ENCODE measurements around the gene FAM163B. TPM values are rescaled to one million over a fixed set of nuclear protein-coding genes. Genes with fewer than 3 reads are reported as not detected.

The FAM163B gene
- total RNA-seq, 4 donors from 2014 or later = 0.64 TPM; not detected in 3

- no peak overlapping the region for H3K4me3 ChIP-seq
- 79 to 80% methylated on average over 10 to 25 of the region's 25 CpGs for WGBS, 2 donors (ENCODE audit: low coverage in 1 of 2)
- in situ Hi-C loops (cut with MboI; ENCODE audit: low pct_ligation_motif_present in 1 of 4, low pct_unique_long_range_greater_than_20kb in 1 of 4, low sequenced_read_pairs in 3 of 4) = loop anchor here in 1 of 4 donors (25.0 kb wide), 1 partner anchor 167 kb away; no protein-coding TSS in a partner anchor
- H3K27ac ChIP-seq = peak overlapping the region in 1 of 4 donors; percentile 12
- H3K9me3 ChIP-seq = no peaks in the 10 kb centered on the region
- TF ChIP-seq POLR2AphosphoS5 (IDR thresholded peaks at IDR 0.05) = no peak
- no peak for TF ChIP-seq CTCF (IDR thresholded peaks at IDR 0.05)
- TF ChIP-seq POLR2A (IDR thresholded peaks at IDR 0.05) = no peak
- no peak for TF ChIP-seq EP300 (IDR thresholded peaks at IDR 0.05; ENCODE audit: low read depth)
- intact Hi-C loops (cut with DNase I; ENCODE audit: low total_unique reads) = no loop called here
- H3K4me1 ChIP-seq = no peaks in the 10 kb centered on the region
- no peaks in the 10 kb centered on the region for H3K27me3 ChIP-seq
- no peak for DNase-seq
- no peaks in the 10 kb centered on the region for H3K36me3 ChIP-seq
Measured at GRCh38 chr9:133545494-133546286, 63.5 kb downstream of the FAM163B start.

GRCh38 chr9:133543772-133544467 lies 65.3 kb downstream of the FAM163B start:
- Histone ChIP-seq H3K4me3 (no peak overlapping the region), H3K27ac (no peak overlapping the region), H3K9me3 (no peaks in the 10 kb centered on the region), H3K36me3 (no peaks in the 10 kb centered on the region), H3K27me3 (no peaks in the 10 kb centered on the region), H3K4me1 (peaks cover 0 to 12% (median 6%) of the 10 kb centered on the region in 4 donors)
- WGBS, 2 donors (ENCODE audit: low coverage in 1 of 2) = 82% methylated on average over 16 of the region's 16 CpGs; no CpG with 5 or more reads in 1 of the 2 donors
- intact Hi-C loops (cut with DNase I; ENCODE audit: low total_unique reads) (no loop called here), in situ Hi-C loops (cut with MboI; ENCODE audit: low pct_ligation_motif_present in 1 of 4, low pct_unique_long_range_greater_than_20kb in 1 of 4, low sequenced_read_pairs in 3 of 4) (loop anchor here in 1 of 4 donors (25.0 kb wide), 1 partner anchor 168 kb away; no protein-coding TSS in a partner anchor)
- TF ChIP-seq EP300 (IDR thresholded peaks at IDR 0.05; ENCODE audit: low read depth) (no peak), CTCF (IDR thresholded peaks at IDR 0.05) (no peak), POLR2A (IDR thresholded peaks at IDR 0.05) (no peak), POLR2AphosphoS5 (IDR thresholded peaks at IDR 0.05) (no peak)
- DNase-seq = no peak

GRCh38 chr9:133542002-133542401 lies 67.2 kb downstream of the FAM163B start:
- intact Hi-C loops (cut with DNase I; ENCODE audit: low total_unique reads) = no loop called here
- WGBS, 2 donors (ENCODE audit: low coverage in 1 of 2) = 81% methylated on average over 13 of the region's 13 CpGs; no CpG with 5 or more reads in 1 of the 2 donors
- TF ChIP-seq POLR2A (IDR thresholded peaks at IDR 0.05) (no peak), CTCF (IDR thresholded peaks at IDR 0.05) (no peak), EP300 (IDR thresholded peaks at IDR 0.05; ENCODE audit: low read depth) (no peak), POLR2AphosphoS5 (IDR thresholded peaks at IDR 0.05) (no peak)
- no peak overlapping the region for H3K4me3 ChIP-seq
- no peaks in the 10 kb centered on the region for H3K36me3 ChIP-seq
- in situ Hi-C loops (cut with MboI; ENCODE audit: low pct_ligation_motif_present in 1 of 4, low pct_unique_long_range_greater_than_20kb in 1 of 4, low sequenced_read_pairs in 3 of 4) = loop anchor here in 1 of 4 donors (25.0 kb wide), 1 partner anchor 170 kb away; no protein-coding TSS in a partner anchor
- no peaks in the 10 kb centered on the region for H3K27me3 ChIP-seq
- H3K9me3 ChIP-seq = no peaks in the 10 kb centered on the region
- H3K27ac ChIP-seq = no peak overlapping the region
- peaks cover 0 to 12% (median 7%) of the 10 kb centered on the region in 4 donors for H3K4me1 ChIP-seq
- no peak for DNase-seq

- Histone ChIP-seq H3K27me3 (peaks cover 2% of the 10 kb centered on the region), H3K4me1 (peaks cover 0 to 12% (median 7%) of the 10 kb centered on the region in 4 donors), H3K27ac (no peak overlapping the region), H3K4me3 (no peak overlapping the region), H3K9me3 (no peaks in the 10 kb centered on the region), H3K36me3 (no peaks in the 10 kb centered on the region)
- in situ Hi-C loops (cut with MboI; ENCODE audit: low pct_ligation_motif_present in 1 of 4, low pct_unique_long_range_greater_than_20kb in 1 of 4, low sequenced_read_pairs in 3 of 4) = loop anchor here in 1 of 4 donors (25.0 kb wide), 1 partner anchor 172 kb away; no protein-coding TSS in a partner anchor
- DNase-seq = no peak
- TF ChIP-seq EP300 (IDR thresholded peaks at IDR 0.05; ENCODE audit: low read depth) (no peak), POLR2AphosphoS5 (IDR thresholded peaks at IDR 0.05) (no peak), CTCF (IDR thresholded peaks at IDR 0.05) (no peak), POLR2A (IDR thresholded peaks at IDR 0.05) (no peak)
- WGBS, 2 donors (ENCODE audit: low coverage in 1 of 2) = 75% methylated on average over 16 of the region's 18 CpGs; no CpG with 5 or more reads in 1 of the 2 donors
- intact Hi-C loops (cut with DNase I; ENCODE audit: low total_unique reads) = no loop called here
Measured at GRCh38 chr9:133540698-133541025, 68.5 kb downstream of the FAM163B start.

Measured in transverse colon (tissue), 4 donors.